HG03159 (cell line): Measurements from ENCODE around the gene DNASE1L1.

Source experiments
- ATAC-seq: cut with Tn5 transposase; IDR thresholded peaks from one replicate; pipeline ENCODE4 v1.9.1; 2021; ENCODE audit warnings: mild to moderate bottlenecking, moderate library complexity; ENCODE audit not compliant: unreplicated experiment

The DNASE1L1 gene

DNA sequence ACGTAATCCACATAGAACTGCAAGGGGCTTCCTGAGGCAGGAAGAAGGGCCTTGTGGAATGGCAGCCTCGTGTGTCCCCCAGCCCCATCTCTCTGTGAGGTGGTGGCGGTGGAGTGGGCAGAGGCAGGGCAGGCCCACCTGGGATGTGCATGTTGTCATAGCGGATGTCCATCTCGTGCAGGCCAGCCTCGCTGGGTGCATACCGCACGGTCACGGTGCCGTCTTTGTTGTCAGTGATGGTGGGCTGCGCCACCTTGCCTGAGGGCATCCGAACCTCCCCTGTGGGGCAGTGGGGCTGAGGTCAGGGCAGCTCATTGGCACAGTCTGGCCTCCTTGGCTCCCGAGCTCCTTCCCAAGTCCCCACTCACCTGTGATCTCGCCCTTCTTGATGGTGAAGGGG, 55.0 kb downstream of the DNASE1L1 start:
- ATAC-seq, result no peak

DNA sequence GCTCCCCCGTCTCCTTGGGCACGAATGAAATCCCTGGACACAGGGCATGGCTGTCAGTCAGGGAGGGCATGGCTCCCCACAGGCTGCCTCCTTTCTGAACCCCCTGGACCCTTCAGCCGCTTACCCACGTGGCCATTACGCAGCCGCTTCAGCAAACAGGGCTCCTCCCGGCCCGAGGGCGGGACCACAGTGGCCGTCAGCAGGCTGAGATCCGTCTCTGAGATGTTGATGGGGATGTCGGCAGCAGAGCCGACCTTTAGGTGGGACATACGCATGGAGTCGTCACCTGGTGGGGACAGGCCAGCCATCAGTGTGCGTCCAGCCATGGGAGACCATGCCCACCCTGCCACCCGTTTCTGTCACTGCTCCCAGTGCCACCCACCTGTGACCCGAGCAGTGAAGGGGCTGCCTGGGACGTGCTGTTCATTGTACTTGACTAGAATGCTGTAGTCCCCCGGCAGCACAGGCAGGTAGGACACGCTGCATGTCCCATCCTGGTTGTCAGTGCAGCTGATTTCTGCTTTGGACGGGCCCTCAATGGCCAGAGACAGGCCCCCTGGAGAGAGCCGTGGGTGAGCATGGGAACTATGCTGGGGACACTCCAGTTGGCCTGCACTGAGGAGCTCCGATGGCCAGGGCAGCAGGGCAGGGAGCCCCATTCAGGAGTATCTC, 55.7 kb downstream of the DNASE1L1 start:
- no peak for ATAC-seq

DNA sequence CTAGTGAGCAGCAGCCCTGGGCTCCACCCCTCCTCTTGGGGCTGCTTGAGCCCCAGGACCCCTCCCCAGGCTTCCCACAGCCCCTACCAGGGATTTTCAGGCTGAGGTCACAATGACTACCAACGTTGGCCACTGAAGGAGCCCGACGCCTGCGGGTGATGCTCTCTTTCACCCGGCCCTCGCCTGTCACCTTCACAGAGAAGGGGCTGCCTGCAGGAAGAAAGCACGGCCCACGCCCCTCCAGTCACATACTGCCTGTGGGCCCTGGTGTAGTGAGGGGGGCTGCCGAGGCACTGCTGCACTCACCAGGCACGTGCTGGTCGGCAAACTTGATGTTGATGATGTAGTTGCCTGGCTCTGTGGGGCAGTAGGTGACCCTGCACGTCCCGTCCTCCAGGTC, 56.6 kb downstream of the DNASE1L1 start:
- ATAC-seq, result no peak

DNA sequence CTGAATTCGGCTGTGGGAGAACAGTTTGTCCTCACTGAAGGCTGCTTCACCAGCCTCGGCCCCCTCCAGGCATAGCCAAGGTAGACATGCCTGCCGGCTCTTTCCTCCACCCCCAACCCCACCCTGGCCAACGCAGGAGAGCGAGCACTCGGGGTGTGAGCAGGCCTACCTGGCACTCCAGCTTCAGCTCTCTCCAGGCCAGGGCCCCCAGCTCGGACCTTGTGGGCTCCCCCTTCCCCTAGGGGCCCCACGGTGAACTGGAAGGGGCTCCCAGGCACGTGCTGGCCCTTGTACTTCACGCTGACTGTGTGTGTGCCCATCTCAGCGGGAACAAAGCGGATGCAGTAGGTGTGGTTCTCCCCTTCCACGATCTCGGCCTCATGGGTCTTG, 57.0 kb downstream of the DNASE1L1 start:
- no peak for ATAC-seq
